ENCODE results near the gene KIAA0319L. TPM values are rescaled to one million over a fixed set of nuclear protein-coding genes. Genes with fewer than 3 reads are reported as not detected.

The KIAA0319L gene
- total and polyA plus RNA-seq, 8 donors, result 13.1 to 146 (median 39.1) TPM

- DNase-seq, result no peak
- H3K27me3 ChIP-seq, result no peaks in the 10 kb centered on the region
- 79 to 92% (median 88%) methylated on average over 3 of the region's 3 CpGs for WGBS, 5 donors
- no peak for TF ChIP-seq POLR2AphosphoS5 (IDR thresholded peaks at IDR 0.05)
- no peak for TF ChIP-seq CTCF (IDR thresholded peaks at IDR 0.05)
- TF ChIP-seq EP300 (IDR thresholded peaks at IDR 0.05), result no peak
- TF ChIP-seq POLR2A (IDR thresholded peaks at IDR 0.05), result no peak
- no peaks in the 10 kb centered on the region for H3K9me3 ChIP-seq
- no peak overlapping the region for H3K4me3 ChIP-seq
- intact Hi-C loops (cut with DNase I; ENCODE audit: low total_unique reads), result no loop called here
- H3K36me3 ChIP-seq, result peaks cover 0 to 18% (median 14%) of the 10 kb centered on the region in 4 donors
- H3K4me1 ChIP-seq, result peaks cover 17 to 48% (median 38%) of the 10 kb centered on the region in 4 donors
- no peak overlapping the region for H3K27ac ChIP-seq
These were observed 47.6 kb downstream of the KIAA0319L start for GRCh38 chr1:35509558-35509957.

DNA sequence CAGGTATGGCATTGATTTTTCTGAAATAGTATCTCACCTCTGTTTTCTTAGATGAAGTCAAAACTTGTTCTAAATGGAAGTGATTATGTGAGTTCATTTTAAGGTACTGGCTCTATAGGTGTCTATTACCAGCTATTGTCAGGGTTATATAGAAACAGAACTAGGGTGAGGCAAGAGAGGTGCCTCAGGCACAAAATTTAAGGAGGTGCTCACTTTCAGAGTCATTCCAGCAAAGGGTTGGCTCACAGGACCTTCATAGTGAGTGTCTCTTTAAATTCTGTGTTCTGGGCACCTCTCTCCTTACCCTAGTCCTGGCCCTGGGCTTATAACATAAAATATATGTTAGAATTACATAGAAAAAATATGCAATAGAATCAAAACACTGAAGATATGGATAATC is 49.3 kb downstream of the KIAA0319L start:
- intact Hi-C loops (cut with DNase I; ENCODE audit: low total_unique reads), result no loop called here
- H3K27me3 ChIP-seq, result no peaks in the 10 kb centered on the region
- TF ChIP-seq POLR2AphosphoS5 (IDR thresholded peaks at IDR 0.05), result no peak
- TF ChIP-seq EP300 (IDR thresholded peaks at IDR 0.05), result no peak
- no peak for TF ChIP-seq POLR2A (IDR thresholded peaks at IDR 0.05)
- no peak for DNase-seq
- H3K27ac ChIP-seq, result no peak overlapping the region
- H3K4me1 ChIP-seq, result peaks cover 17 to 48% (median 38%) of the 10 kb centered on the region in 4 donors
- H3K4me3 ChIP-seq, result no peak overlapping the region
- peaks cover 0 to 18% (median 14%) of the 10 kb centered on the region in 4 donors for H3K36me3 ChIP-seq
- H3K9me3 ChIP-seq, result no peaks in the 10 kb centered on the region

GRCh38 chr1:35506960-35507912 is 50.0 kb downstream of the KIAA0319L start:
- peaks cover 17 to 48% (median 38%) of the 10 kb centered on the region in 4 donors for H3K4me1 ChIP-seq
- WGBS, 5 donors, result 63 to 70% (median 70%) methylated on average over 3 of the region's 3 CpGs
- no peak for TF ChIP-seq CTCF (IDR thresholded peaks at IDR 0.05)
- TF ChIP-seq POLR2A (IDR thresholded peaks at IDR 0.05), result no peak
- TF ChIP-seq POLR2AphosphoS5 (IDR thresholded peaks at IDR 0.05), result no peak
- TF ChIP-seq EP300 (IDR thresholded peaks at IDR 0.05), result no peak
- no peak overlapping the region for H3K4me3 ChIP-seq
- DNase-seq, result no peak
- peaks cover 0 to 18% (median 14%) of the 10 kb centered on the region in 4 donors for H3K36me3 ChIP-seq
- H3K9me3 ChIP-seq, result no peaks in the 10 kb centered on the region
- H3K27me3 ChIP-seq, result no peaks in the 10 kb centered on the region
- H3K27ac ChIP-seq, result peak overlapping the region in 3 of 5 donors; percentile 9 to 57 (median 47)
- intact Hi-C loops (cut with DNase I; ENCODE audit: low total_unique reads), result no loop called here

- Histone ChIP-seq H3K27me3 (no peaks in the 10 kb centered on the region), H3K27ac (peak overlapping the region in 3 of 5 donors; percentile 9 to 57 (median 47)), H3K9me3 (no peaks in the 10 kb centered on the region), H3K4me1 (peaks cover 17 to 50% (median 38%) of the 10 kb centered on the region in 4 donors), H3K36me3 (peaks cover 0 to 18% (median 14%) of the 10 kb centered on the region in 4 donors), H3K4me3 (no peak overlapping the region)
- TF ChIP-seq POLR2AphosphoS5 (IDR thresholded peaks at IDR 0.05) (peak in 2 of 3 donors; percentile 14 to 24), EP300 (IDR thresholded peaks at IDR 0.05) (no peak), CTCF (IDR thresholded peaks at IDR 0.05) (no peak)
- DNase-seq, result peak; percentile 43 to 50
- 65 to 70% (median 69%) methylated on average over 4 of the region's 4 CpGs for WGBS, 5 donors
- intact Hi-C loops (cut with DNase I; ENCODE audit: low total_unique reads), result no loop called here
These were observed 51.0 kb downstream of the KIAA0319L start for GRCh38 chr1:35505911-35506798.

All from stomach (tissue), 9 donors.